Left cardiac atrium (tissue), 4 donors: Measurements from ENCODE around the gene CDK2AP2. TPM values are rescaled to one million over a fixed set of nuclear protein-coding genes. Genes with fewer than 3 reads are reported as not detected.
"Not testable (repeated sequence)": the region's sequence is repeated elsewhere in the genome, so short reads cannot be mapped to it uniquely, and the experiment has no call there.

Source experiments
- ATAC-seq, 2 donors: fragments of 200-7000 bp; cut with Tn5 transposase; one replicate each; pipeline ENCODE4 v1.9.1; 2020; ENCODE audit warnings: mild to moderate bottlenecking in 2 of 2, moderate library complexity in 2 of 2
- DNase-seq: peaks from one replicate; pipeline ENCODE4 v3.0.0-alpha.2; 2020
- intact Hi-C, 2 donors: fragments of 100-400 bp; cut with DNase I; formaldehyde crosslinking; loops; one replicate each; pipeline versions ENCODE4 v1.14.1 to v1.15.1; 2022 to 2023
- total RNA-seq, 2 donors: library from RNA; stranded (reverse); fragmentation: NEBNext Ultra II Directional; extraction: Animal tissue kit (Norgen Biotek cat#: 25700); gene quantifications; one replicate each; pipeline ENCODE4 v1.2.1, GENCODE V29; 2021
- donor health status: DM: no; HTN: yes; CAD: no.
- donor health status: DM: no; HTN: yes; CAD: no; lungs with severe emphysema.
- donor health status: DM: yes; HTN: yes; CAD: no.
- donor health status: Dilated cardiomyopathy.

Gene CDK2AP2
- total RNA-seq, 2 donors from 2014 or later: 44.8 to 60.9 TPM

DNA sequence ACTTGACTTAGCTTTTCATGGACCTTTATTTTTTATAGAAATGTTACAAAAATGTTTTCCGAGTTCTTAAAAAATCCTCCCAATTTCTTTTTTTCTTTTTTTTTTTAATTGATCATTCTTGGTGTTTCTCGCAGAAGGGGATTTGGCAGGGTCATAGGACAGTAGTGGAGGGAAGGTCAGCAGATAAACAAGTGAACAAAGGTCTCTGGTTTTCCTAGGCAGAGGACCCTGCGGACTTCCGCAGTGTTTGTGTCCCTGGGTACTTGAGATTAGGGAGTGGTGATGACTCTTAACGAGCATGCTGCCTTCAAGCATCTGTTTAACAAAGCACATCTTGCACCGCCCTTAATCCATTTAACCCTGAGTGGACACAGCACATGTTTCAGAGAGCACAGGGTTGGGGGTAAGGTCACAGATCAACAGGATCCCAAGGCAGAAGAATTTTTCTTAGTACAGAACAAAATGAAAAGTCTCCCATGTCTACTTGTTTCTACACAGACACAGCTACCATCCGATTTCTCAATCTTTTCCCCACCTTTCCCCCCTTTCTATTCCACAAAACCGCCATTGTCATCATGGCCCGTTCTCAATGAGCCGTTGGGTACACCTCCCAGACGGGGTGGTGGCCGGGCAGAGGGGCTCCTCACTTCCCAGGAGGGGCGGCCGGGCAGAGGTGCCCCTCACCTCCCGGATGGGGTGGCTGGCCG is 30.5 kb downstream of the CDK2AP2 start:
- intact Hi-C loops, ATAC-seq, DNase-seq: not testable (repeated sequence)

DNA sequence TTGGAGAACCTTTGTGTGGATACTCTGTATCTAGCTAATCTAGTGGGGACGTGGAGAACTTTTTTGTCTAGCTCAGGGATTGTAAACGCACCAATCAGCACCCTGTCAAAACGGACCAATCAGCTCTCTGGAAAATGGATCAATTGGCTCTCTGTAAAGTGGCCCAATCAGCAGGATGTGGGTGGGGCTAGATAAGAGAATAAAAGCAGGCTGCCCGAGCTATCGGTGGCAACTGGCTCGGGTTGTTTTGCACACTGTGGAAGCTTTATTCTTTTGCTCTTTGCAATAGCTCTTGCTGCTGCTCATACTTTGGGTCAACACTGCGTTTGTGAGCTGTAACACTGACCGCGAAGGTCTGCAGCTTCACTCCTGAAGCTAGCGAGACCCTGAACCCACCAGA is 31.3 kb downstream of the CDK2AP2 start:
- ATAC-seq, DNase-seq, intact Hi-C loops: not testable (repeated sequence)

DNA sequence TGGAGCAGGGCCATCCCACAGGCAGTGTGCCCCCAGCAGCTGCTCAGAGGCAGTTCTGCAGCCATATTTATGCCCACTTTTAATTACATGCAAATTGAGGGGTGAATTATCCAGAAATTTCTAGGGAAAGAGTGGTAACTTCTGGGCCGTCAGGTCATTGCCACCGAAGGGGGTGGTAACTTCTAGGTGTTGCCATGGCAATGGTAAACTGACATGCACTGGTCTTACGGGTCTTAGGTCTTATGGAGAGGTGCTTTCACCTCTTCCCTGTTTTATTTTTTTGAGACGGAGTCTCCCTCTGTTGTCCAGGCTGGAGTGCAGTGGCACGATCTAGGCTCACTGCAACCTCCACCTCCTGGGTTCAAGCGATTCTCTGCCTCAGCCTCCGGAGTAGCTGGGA is 35.1 kb downstream of the CDK2AP2 start:
- intact Hi-C loops: loop anchor here in 1 of 2 donors (5.0 kb wide), 1 partner anchor 71 kb away; the partner anchor contains the start of genes PPP1CA and TBC1D10C

DNA sequence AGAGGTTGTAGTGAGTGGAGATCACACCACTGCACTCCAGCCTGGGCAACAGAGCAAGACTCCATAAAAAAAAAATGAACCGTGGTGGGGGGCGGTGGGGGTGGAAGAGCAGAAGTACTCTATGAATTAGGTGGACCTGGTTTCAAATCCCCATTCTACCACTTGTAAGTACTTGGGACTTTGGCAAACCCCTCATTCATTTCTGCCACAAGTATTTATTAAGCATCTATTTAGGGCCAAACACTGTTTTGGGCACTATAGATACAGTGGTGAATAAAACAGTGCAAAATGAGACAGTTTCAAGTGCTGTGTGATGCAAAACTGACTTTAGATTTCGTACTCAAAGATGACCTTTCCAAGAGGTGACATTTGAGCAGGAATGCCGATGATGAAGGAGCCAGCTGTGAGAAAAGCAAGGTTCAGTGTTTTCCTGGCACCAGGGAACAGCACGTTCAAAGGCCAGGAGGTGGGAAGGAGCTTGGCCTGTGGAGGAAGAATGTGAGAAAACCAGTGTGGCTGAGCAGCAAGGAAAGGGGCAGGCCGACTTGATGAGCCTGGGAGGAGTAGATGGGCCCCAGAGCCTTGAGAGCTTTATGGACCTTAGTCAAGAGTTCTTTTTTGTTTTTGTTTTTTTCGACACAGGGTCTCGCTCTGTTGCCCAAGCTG is 37.5 kb downstream of the CDK2AP2 start:
- intact Hi-C loops: loop anchor here in 1 of 2 donors (5.0 kb wide), 1 partner anchor 68 kb away; the partner anchor contains the start of genes PPP1CA and TBC1D10C
- DNase-seq (no peak), ATAC-seq (no peak)

More for the DNA sequence above, 35.1 kb downstream of the CDK2AP2 start:
- ATAC-seq (no peak), DNase-seq (no peak)

DNA sequence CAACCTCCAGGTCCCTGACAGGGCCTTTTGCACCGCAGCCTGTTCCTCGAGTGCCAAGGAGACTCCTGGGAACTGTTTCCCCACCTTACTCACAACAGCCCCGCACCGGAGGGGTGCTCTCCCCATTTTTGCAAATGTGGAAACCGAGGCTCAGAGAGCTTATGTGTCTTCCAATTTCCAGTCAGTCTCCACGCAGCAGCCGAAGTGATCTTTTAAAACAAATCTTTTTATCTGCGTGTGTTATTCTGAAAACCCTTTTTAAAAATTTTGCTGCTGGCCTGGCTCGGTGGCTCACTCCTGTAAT is 38.5 kb downstream of the CDK2AP2 start:
- intact Hi-C loops: loop anchor here in 1 of 2 donors (10.0 kb wide), 1 partner anchor 65 kb away; the partner anchor contains the start of genes PPP1CA and TBC1D10C
- DNase-seq (no peak), ATAC-seq (no peak)

DNA sequence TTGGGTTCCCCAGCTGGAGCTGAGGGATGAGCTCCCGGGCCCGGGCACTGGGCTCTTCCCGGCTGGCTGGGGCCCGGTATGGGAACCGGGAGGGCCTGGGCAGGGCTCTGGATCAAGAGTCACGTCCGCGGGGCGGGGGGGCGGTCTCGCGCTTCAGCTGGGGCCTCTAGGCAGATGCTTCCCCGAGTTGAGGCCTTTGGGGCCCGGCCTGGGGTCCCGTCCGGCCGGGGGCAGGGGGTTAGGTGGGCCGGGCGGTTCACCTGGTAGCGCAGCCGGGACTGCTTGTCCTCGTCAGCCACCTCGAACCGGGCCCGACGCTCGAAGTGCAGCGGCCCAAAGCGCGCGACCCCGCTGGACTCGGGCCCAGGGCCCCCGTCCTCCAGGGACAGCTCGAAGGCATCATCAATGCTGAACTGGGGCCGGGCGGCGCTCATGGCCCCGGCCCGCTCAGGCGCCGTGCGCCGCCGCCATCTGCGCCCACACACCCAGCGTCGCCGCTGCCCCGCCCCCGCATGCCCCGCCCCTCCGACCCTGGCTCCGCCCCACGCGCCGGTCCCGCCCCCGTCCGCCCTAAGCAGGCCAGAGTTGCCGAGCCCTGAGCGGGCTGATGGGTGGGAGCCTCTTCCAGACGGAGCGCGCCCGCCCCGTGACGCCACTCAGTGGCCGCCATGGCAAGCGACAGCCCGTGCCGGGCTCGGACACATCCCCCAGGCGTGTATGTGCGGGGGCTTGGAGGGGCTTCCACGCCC is 39.0 kb downstream of the CDK2AP2 start, which contains the start of gene TMEM134:
Gene TMEM134, minus strand, starts transcription at position 493 of the 749 bp plus-strand sequence. Its CDS starts 59 bp downstream, at position 434.
- DNase-seq (peak; percentile 93), ATAC-seq (peak; percentile 92 to 95)
- intact Hi-C loops: loop anchor here in 1 of 2 donors (10.0 kb wide), 1 partner anchor 64 kb away; the partner anchor contains the start of genes PPP1CA and TBC1D10C

DNA sequence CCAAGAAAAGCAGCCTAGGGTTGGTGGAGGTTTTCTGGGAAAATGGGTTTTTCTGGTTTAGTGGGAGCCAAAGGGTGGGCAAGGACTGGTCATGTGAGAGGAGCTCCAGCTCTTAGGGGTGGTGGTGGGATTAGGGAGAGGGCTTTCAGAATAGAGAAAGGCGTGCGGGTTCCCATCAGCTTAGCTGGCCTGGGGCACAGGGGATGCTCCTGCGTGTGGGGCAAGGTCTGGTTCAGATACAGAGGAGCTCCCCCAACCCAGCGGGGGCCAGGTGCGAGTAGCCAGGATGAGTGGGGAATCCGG is 39.6 kb downstream of the CDK2AP2 start:
- ATAC-seq: no peak
- intact Hi-C loops: loop anchor here in 1 of 2 donors (10.0 kb wide), 1 partner anchor 64 kb away; the partner anchor contains the start of genes PPP1CA and TBC1D10C
- no peak for DNase-seq

DNA sequence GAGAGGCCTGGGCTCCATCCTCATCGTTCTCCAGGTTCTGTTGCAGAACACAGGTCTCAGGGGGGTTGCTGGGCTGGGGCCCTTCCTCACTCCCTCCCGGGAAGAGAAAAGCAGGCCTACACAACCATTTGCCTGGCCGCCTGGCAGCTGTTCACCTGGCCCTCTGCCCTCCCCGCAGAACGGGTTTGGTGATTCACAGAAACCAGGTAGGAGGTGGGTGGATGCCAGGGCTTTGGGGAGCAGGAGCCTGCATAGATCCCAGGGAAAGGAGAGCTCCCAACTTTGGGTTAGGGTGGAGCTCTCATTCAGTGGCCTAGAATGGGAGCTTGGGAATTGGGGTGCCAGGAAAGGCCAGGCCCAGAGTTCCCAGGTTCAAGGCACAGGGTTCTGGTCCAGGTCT is 39.9 kb downstream of the CDK2AP2 start:
- ATAC-seq (peak in 1 of 2 donors; percentile 4), DNase-seq (no peak)
- intact Hi-C loops: loop anchor here in 1 of 2 donors (10.0 kb wide), 1 partner anchor 63 kb away; the partner anchor contains the start of genes PPP1CA and TBC1D10C

DNA sequence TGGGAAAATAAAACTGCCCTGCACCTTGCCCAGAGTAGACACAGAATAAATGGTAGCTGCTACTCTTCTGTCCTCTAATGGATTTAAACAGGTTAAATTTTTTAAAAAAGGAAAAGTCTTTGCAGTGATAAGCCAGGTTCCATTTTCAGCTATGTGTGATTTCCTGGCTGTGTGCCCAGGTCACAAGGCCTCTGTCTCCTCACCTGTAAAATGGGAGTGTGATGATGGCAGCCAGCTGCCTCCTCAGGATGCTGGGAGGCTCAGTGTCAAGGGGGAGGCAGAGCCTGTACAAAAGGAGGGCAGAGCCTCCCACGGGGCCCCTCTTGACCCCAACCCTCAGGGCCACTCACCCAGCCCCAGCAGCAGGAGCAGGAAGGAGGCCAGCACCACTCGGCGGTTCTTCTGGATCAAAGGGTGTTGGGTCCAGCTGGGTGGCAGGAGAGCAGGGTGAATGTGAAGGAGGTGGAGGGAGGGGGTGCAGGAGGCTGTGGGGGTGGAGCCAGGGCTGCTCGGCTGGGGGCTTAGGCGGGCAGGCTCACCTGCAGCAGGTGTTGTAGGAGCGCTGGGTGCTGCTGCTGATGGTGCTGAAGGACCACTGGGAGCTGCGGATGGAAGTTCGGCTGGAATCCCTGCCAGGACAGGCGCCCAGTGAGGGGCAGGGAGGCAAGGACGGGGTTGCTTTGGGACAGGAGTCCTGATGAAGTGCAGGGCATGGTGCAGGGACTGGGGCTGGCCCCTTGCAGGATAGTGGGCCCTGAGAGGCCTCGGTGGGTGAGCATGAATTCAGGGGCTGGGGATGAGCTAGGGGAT is 40.8 kb downstream of the CDK2AP2 start:
- DNase-seq (no peak), ATAC-seq (no peak)
- intact Hi-C loops: loop anchor here in 1 of 2 donors (10.0 kb wide), 1 partner anchor 62 kb away; the partner anchor contains the start of genes PPP1CA and TBC1D10C

DNA sequence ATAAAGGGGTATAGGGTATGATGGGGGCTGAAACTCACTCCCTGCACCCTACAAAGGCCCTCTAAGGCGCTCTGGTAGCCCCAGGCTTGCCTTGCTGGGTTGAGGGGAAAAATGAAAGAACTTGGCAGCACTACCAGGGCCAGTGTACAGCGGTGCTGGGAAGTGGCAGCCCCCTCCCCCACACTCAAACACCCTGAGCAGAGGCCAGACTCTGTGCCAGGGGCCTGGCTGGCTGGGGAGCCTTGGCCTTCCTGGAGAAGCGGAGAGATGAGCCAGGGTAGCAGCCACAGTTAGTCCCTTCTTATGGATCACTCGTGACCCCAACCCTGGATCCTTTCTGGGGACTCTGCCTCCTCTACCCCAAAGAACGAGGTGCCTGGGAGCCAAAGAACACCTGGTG is 41.6 kb downstream of the CDK2AP2 start:
- ATAC-seq: no peak
- DNase-seq: no peak
- intact Hi-C loops: loop anchor here in 1 of 2 donors (10.0 kb wide), 1 partner anchor 62 kb away; the partner anchor contains the start of genes PPP1CA and TBC1D10C

DNA sequence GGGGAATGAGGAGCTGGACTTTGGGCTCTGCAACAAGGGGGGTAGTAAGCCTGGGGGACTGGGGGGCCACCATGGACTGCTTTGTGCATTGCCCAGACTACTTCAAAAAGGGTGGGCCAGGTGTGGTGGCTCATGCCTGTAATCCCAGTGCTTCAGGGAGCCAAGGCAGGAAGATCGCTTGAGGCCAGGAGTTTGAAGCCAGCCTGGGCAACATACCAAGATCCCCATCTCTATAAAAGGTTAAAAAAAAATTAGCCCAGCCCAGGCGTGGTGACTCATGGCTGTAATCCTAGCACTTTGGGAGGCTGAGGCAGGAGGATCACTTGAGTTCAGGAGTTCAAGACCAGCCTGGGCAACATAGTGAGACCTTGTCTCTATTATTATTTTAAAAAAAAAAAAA is 42.4 kb downstream of the CDK2AP2 start:
- not testable (repeated sequence) for ATAC-seq, DNase-seq
- intact Hi-C loops: loop anchor here in 1 of 2 donors (10.0 kb wide), 1 partner anchor 61 kb away; the partner anchor contains the start of genes PPP1CA and TBC1D10C

DNA sequence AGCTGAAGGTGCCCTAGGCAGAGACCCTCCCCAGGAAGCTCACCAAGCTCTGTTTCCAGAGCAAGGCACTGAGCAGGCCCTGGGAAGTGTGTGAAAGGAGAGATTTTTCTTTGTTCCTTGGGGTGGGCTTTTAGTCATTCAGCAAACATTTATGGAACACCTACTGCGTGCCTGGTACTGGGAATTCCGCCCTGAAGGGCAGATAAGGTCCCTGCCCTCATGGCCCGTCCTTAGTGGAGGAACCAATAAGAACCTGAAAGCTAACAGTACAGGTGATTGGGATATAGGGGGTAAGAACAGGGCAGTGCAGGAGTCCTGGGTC is 42.8 kb downstream of the CDK2AP2 start:
- intact Hi-C loops: loop anchor here in 1 of 2 donors (10.0 kb wide), 1 partner anchor 60 kb away; the partner anchor contains the start of genes PPP1CA and TBC1D10C

DNA sequence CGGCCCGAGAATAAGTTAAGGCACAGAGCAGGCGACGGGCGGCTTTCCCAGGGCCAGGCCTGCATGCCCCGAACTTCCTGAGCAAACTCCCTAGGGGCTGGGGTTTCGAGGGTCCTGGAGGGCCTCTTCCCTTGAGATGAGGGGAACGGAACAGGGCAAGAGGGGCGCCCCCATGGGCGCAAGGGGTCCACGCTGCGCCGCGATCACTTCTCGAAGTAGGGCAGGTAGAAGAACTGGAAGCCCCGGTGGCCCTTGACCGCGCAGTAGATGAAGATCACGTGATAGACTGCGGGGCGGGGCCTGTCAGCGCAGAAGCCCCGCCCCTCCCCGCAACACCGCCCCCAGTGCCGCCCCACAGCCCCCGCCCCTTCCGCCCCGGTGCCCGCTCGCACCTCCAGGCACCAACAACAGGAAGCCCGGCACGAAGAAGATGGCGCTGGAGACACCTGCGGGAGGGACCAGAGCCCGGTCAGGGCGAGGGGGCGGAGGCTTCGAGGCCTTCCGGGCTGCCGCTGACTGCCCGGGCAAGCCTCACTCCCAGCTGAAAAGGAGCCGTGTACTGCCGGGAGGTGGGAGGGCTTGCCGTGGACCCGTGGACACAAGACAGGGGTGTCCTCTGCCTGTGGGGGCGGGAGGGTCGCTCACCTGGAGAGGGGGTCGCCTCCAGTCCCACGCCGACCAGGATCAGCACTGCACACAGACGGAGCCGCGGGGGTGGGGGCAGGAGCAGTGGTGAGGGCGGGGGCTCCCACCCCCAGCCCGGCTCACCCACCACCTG is 43.4 kb downstream of the CDK2AP2 start:
- DNase-seq (peak; percentile 90), ATAC-seq (peak; percentile 71 to 77)
- intact Hi-C loops: loop anchor here (5.0 to 10.0 kb wide), 2 partner anchors 37 to 60 kb away; partner anchors contain the start of genes PPP1CA (in 1 of the 2), RPS6KB2 (in 1 of the 2) and TBC1D10C (in 1 of the 2)

More for the DNA sequence above, 42.8 kb downstream of the CDK2AP2 start:
- ATAC-seq (no peak), DNase-seq (no peak)

DNA sequence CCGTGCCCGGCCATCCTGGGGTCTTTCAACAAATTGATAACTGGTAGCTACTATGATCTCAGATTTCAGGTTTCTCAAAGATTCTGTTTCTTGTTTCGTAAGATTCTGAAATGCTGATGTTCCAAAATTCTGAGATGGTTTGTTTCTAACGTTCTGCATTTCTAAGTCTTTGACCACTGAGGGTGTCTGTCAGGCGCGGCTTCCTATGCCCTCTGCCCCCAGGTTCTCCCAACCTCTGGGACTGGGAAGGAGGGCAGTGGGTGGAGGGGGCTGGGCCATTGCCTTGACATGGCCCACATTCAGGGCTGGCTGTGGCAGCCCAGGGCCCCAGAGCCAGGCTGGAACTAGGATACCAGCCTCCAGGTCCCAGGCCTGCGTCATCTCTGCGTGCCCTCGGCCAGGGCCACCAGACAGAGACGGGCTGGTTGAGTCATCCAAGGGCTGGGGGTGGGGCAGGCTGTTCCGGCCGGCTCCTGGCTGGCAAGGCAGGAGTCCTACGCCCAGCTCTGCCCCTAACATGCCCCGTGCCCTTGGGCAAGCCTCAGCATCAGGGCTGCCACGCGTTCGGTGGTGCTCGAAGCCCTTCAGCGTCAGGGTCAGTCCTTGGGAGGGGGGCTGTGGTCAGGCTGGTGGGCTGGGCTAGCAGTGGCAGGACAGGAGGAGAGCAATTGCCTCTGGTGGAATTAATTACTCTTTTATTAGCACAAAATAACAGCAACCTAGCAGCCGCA is 44.1 kb downstream of the CDK2AP2 start:
- ATAC-seq (peak; percentile 21 to 59), DNase-seq (peak; percentile 69)
- intact Hi-C loops: loop anchor here (5.0 to 10.0 kb wide), 2 partner anchors 37 to 59 kb away; partner anchors contain the start of genes PPP1CA (in 1 of the 2), RPS6KB2 (in 1 of the 2) and TBC1D10C (in 1 of the 2)

DNA sequence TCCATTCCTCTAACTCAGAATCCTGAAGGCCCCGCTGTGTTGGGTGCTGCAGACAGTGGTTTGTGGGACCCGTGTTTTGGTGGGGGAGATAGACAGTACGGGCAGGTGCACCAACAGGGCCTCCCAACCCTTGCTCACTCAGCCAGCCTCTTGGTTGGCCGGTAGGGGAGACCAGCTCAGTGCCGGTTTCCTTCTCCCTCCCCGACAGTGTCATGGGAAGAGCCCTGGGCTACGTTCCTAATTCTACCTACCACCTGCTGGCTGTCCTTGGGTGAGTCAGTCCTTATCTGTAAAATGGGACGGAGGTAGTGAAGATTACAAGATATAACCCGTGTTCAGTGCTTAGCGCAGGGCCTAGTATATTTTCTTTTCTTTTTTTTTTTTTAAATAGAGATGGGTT is 44.8 kb downstream of the CDK2AP2 start:
- no peak for ATAC-seq
- intact Hi-C loops: loop anchor here (5.0 to 10.0 kb wide), 2 partner anchors 36 to 58 kb away; partner anchors contain the start of genes PPP1CA (in 1 of the 2), RPS6KB2 (in 1 of the 2) and TBC1D10C (in 1 of the 2)
- no peak for DNase-seq

DNA sequence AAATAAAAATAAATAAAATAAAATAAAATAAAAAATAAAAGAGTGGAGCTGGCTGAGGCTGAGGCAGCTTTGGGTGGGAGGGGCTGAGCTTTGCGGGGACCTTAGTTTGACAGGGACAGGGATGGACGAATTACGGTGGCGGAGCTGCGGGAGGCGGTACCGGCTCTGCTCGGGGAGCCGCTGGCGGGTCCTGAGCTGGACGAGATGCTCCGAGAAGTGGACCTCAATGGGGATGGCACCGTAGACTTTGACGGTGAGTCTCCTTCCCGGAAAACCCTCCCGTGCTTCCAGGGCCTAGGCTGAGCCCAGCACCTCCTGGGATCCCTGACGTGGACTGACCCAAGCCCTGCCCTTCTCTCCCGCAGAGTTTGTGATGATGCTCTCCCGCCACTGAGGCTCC is 49.7 kb downstream of the CDK2AP2 start:
- DNase-seq (no peak), ATAC-seq (no peak)
- intact Hi-C loops: no loop called here
